Hypothalamus (tissue), 51 donors: ENCODE results near the gene EPS15.

ENCODE experiments used
- DNase-seq, 51 donors: peaks; one replicate each; lab custom pipeline; 2025; lab: John Stamatoyannopoulos, UW

The EPS15 gene

DNA sequence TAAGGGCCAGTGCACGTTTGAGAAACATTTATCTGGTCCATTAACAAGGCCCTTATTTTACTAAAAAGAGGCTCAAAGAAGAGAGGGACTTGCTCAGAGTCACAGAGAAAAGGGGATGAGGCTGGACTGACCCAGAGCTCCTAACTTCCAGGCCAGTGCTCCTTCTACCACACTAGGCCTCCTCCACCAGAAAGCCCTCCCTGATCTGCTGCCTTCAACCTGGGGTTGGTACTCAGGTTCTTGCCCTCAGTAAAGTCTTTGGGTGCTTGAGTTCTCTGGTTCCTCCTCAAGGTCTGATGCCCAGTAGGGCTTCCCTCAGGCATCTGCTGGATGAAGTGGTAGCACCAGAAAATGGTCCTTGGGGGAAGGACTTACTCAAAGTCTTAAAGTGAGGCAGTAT lies 214.7 kb downstream of the EPS15 start:
- DNase-seq, result no peak
